HG03378 (cell line): ENCODE results near the gene MDFIC.

ENCODE experiments used
- ATAC-seq: cut with Tn5 transposase; IDR thresholded peaks from one replicate; pipeline ENCODE4 v1.9.1; 2021; ENCODE audit warnings: mild to moderate bottlenecking, moderate library complexity; ENCODE audit not compliant: unreplicated experiment

MDFIC gene

DNA sequence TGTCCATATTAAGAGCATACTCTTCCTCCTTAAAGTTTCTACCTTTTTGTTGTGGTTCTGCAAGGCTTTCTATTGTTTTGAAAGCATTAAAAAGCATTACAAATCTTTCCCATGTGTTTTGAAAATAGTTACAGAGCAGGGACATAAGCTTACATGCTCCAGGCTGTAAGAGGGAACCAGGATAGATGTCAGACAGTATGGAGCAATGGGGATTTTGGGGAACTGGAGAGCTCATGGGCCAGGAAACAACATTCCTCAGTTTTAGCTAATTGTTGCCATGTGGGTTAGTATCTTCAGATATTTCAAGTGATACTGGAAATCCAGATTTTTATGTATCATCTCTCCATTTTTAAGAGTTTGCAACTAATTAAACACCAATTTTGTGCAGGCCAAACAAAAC, 3.5 kb downstream of the MDFIC start:
- ATAC-seq: no peak

DNA sequence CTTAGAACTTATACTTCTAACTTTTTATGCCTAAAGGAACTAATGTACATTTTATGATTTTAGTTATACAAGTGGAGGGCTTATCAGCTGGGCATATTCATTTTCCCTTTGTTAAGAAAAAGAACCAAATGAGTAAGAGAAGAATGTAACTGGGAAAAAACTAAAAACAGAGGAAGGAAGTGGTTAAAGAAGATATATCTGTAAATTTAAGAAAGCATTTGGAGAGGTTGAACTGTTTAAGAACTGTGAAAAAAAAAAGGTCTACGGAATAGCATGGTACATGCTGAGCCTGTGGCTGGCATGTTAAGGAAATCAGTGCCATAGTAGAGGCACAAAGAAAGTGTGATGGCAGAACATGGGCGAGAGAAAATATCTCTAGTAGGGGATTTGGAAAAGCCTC, 6.2 kb downstream of the MDFIC start:
- peak; percentile 15 for ATAC-seq

DNA sequence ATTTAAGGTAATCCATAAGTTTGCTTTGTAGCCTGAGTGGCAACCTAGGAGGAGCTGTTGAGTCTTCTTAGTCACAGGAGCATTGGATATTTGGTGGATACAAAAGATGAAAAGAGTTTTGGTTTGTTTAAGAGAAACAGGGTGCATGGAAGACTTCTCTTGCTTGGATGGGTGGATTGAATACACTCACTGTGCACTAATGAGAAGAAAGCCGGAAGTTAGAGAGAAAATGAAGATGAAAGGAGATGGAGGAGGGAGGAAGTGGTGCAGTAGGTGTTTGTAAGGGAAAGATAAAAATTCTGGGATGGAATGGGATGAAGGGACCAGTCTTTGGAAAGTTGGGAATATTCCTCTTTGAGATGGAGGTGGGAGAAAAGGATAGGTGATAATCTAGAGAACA, 7.7 kb downstream of the MDFIC start:
- ATAC-seq: no peak

DNA sequence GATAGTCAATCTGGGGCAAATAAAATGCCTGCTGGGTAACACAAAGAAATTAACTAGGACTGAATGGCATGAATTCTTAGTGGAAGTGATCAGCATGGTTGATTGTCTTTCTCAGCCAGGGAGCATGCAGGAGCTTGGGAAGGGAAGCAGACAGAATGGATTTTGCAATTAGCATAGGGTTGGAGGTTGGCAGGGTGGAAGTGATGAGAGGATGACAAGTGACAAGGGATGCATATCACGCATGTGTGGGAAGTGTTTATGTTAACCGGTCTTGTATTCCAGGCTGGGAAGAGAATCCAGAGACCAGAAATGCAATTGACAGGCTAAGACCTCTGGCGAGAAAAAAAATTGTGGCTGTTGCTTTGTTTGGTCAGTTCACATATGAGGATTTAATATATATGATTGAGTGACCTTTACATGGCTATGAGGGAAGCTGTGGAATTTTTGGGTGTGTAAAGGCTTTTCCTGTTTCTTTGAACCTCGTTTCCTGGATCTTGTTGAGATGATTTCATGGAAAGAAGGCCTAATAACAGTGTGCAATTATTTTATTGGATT, 8.3 kb downstream of the MDFIC start:
- no peak for ATAC-seq

DNA sequence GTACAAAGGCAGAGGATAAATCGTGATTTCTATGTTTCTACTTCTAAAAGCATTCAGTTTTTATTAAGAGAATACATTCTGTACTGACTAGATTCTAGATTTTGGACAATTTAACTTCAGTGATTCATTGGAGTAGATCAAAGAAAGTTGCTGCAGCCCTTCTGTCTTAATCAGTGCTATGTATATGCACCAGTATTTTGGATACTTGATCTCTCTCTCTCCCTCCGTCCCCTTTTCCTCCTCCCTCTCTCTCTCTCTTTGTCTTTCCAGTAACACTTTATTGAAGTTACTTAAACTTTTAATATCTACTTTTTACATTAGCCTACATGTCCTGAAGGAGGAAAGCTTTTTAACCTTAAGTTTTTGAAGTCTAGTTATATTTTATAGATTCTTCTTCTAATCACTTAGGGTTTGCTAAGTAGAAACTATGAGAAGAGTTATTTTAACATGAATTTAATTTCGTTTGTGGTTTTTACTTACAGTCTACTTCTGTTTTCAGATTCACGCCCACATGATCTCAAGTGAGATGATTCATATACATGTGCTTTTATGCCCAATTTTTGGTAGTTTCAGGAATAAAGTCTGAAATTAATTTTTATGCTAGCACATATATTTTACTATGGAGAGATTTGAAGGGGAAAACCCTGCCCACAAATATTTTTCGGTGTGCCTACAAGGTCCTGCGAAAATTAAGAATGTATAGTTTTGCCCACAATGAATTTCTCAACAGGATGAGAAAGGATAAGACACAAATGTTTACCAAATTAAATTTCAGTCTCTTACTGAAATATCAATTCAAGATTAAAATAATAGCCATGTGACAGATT, 9.1 kb downstream of the MDFIC start:
- peak; percentile 41 for ATAC-seq

DNA sequence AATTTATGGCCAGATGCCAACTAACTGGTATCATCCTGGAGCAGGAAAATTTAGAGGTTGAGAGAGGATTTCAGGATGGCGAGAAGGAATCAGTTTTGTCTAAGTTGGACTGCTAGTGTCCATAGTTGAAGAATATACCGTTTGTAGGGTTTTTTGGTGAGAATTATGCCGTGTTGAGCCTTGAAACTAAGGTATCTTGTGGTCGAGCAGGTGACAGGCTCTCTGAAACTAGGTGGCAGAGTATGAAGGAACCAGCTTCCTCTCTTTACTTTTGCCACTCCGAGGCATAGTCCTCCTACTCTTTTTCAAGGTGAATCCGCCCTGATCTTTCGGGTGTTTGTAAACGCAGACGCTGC, 9.7 kb downstream of the MDFIC start:
- ATAC-seq: peak; percentile 69

DNA sequence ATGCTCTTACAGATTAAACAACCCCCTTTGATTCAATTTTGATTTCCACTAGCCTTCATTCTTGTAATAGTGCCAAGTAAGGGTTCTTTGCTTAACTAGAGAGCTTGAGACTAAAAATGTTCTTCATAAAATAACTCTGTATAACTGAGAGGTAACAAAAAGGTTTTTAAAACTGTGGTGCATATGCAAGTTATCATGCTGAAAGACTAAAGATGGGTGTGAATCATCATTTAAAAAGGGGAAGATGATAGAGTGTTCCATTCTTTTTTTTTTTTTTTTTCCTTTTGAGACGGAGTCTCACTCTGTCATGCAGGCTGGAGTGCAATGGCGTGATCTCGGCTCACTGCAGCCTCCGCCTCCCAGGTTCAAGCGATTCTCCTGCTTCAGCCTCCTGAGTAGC, 11.1 kb downstream of the MDFIC start:
- ATAC-seq: no peak

DNA sequence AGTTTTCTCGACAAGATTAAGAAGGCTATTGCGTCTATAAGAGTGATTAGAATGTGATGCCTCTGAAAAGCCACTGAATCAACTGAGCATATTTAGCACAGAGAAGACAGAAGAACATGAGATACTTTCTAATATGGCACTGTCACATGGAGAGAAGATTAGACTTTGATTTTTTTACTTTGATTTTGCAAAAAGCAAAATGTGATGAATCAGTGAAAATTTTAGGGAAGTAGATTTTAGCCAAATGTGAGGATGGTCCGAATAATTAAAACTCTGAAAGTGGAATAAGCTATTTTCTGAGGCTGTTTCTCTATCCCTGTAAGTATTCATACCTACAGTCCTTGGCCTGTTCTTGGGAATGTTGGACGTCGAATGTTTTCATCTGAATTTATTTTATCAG, 11.8 kb downstream of the MDFIC start:
- ATAC-seq: no peak

DNA sequence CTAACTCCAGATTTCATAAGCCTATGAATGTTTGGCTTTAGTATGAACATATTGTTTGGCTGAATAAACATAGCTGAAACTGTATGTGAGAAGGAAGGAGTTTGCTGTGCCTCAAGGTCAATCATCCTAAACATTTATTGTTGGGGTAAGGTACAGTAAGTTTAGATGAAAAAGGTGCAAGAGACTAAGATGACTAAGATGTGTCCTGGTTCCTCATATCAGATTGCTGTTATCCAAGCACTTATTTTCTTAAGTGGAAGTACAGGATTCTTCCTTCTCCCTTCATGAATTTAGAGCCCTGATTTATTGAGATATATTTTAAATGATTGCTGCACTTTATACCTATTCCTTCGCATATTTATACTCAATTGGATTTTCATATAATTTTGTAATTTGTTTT, 12.2 kb downstream of the MDFIC start:
- ATAC-seq: peak; percentile 19

DNA sequence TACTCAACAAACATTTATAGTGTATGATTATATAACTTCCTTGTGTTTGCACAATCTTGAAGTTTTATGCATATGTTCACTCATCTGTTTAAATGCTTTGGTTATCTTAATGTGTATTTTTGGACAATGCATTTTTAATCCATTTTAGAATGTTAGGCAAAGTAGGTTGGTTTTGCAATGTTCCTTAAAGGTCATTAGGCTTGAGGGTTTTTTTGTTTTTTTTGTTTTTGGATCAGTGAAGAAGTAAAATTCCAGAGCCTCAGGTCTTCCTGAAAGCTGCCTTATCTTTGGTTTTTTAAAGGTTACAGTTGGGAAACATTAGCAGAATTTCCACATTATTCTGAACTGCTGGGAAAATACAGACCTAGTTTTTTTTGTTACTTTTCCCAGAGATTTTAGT, 12.8 kb downstream of the MDFIC start:
- ATAC-seq: no peak

DNA sequence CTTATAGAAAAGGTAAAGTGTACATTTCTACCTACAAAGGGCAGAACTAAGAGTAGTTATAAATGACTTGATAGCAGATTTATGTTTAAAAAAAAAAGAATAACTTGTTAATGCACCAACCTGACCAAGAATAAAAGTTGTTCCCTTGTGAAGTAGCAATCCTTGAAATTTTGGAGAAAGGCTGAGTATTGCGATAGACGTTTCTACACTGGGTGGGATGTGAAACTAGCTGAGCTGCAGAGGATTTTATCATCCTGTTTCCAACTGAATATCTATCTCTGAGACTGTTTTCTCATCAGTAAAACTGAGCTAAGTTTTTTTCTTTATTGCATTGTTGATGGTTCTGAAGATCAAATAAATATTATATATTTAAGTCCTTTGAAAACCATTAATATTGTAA, 14.6 kb downstream of the MDFIC start:
- no peak for ATAC-seq

DNA sequence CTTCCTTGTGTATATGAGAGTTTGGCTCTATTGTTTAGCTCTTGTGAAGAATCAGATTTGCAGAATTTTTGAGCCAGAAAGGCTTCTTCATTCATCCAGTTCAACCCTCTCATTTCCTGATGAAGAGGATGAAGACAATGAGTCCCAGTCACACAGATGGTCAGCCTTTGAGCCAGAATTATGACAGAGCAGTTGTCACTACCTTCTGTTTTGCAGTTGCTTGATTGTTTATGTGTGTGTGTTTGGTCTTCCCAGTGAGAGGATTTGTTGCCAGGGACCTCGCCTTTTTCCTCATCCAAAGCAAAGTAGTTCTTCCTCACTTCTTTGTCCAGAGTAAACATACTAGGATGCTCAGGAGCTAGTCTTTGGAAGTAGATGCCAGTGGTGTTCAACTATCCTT, 15.6 kb downstream of the MDFIC start:
- no peak for ATAC-seq

DNA sequence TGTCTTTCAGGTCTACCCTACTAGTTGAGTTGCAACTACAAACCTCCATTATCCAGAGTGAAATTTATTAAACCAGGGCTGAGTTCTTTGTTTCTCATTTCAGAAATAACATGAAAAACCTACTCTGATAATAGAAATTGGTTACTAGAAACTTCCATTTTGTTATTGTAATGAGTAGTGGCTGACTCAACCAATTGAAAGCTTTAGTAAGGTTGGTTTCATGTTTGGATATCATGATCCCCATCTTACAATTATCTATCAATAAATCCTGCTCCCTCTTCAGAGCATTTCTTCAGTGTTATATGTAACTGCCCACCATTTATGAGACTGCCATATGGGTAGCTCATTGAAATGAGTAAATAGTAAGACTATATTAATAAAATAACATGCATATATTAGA, 16.9 kb downstream of the MDFIC start:
- no peak for ATAC-seq

DNA sequence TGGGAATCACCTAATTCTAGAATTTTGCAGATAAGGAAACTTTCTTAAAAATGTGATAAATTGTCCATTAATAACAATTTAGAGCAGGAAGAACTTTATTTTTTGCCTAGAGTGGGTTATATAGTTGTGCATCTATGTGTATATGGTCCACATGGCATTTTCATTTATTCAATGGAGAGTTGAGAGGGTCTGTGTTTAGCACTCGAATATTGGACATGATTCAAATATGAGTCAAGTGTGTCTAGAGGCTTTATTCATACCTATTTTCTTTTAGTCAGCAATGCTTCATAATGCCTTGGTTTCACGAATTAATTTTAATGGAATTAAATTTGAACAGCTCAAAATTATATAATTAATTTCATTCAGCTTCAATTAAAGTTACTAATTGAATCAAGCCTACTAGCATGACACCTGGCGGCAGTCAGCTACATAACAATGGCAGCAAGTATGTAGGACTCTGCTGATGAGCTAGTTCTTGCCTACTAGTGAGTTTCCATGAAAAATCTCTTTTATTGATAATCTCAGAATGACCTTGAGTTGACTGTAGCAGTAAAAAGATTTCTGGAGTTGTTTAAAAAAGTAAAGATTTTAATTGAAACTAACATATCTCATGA, 17.7 kb downstream of the MDFIC start:
- peak; percentile 42 for ATAC-seq

DNA sequence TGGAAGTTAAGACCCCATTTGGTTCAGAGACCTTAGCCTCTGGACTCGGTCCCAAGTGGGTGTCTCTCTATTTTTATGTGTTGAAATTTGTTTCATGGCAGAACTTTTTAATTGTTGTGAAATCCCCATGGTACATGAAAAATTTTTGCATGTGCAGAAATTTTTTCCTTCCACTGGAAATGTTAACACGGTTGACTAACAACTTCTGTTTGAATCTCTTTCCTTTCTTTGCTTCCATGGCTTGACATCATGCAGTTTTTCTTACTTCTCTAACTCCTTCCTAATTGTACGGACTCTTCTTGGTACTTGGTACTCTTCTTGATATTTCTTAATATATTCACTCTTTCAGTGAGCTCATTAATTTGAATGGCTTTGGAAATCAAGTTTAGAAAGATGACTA, 18.3 kb downstream of the MDFIC start:
- no peak for ATAC-seq

DNA sequence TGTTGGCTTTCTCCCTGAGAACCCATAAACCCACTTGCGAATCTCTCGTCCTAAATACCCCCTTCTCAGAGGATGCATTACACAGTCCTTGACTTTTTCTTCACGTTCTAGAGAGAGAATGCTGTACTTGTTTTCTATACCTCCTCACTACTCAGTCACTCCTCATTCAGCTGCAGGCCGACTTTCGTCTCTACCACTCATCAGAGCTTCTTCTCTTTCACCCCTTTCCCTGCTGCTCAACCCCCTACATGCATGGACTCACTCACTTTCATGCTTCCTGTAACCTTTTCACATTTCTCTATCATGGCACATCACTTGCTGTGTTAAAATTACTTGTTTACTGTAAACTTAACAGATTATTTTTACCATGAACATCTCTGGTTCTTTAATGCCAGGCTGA, 19.8 kb downstream of the MDFIC start:
- ATAC-seq: peak; percentile 39

DNA sequence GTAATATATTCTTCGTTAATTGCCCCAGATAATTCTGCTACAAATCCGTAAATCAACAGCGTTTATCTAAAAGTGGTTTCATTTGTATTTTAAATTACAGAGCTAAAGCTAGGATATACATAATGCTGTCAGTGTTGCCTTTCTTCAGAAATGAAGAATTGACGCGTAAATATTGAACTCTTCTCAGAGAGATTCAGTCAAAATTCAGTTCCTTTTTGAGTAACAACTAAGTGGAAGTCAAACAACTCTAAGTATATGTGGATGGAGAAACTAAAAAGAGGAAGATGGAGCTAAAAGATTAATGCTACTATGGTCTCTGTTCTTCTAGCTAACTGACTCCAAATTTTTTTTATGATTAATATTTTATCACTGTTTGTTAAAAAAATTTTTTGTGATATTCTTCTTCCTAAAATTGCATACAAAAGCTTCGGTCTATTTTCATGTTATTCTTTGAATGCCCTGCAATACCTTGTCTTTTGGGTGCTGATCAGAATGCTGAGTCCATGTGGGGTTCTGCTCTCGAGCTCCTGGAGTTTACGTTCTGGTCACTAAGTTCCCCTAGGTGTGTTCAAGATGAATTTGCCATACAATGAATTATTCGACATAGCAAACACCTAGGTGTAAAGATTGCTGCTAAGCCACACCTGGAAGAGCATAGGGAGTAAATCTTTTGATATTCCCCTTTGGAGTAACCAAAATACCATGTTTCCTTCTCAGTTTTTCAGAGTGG, 20.7 kb downstream of the MDFIC start:
- ATAC-seq: peak; percentile 58

DNA sequence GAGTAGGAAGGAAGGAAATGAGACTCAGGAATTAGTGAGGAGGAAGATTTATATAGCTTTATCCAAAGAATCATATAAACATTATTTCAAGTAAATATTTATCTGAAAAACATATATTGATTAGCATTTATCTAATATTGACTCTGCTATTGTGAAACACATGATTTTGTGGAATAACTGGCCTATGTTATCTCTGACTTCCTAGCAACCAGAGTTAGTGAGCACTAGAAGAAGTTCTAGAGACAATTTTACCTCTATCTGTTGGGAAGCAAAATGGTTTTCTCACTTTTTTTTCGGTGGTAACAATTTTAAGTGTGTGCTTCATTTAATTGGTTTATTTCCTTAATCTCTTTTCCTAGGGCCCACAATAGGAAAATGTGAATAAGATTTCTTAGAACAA, 21.6 kb downstream of the MDFIC start:
- no peak for ATAC-seq

DNA sequence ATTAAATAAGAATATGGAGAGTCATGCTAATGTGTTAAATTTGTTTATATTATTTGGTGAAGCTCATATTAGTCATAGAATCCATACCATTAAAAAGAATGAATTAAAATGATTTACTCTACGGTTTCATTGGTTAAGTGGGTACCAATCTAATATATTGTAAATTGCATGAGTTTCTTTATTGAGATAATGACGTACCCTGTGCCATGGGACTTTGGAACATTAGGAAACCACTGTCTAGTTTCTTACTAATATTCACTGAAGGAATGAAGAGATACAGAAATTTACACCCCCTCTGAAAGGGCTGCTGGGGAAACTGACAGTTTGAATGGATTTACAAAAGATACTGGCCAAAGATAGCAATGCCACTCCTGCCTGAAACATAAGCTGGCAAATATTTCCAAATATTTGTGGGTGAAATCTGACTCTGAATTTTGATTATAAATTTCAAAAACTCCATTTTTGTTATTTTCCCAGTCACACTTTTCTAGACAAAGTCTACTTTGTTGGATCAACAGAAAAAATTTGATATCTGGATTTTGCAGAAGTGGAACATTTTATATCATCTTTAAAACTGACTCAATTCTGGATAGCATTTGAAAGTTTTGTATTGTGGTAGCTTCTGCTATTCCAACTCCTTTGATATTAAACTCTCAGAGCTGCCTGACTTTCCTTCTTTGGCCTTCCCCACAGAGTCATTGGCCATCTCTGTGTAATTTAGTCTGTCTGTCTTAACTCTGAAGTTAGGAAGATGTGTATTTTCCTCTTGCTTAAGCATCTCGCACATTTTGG, 22.3 kb downstream of the MDFIC start:
- no peak for ATAC-seq

DNA sequence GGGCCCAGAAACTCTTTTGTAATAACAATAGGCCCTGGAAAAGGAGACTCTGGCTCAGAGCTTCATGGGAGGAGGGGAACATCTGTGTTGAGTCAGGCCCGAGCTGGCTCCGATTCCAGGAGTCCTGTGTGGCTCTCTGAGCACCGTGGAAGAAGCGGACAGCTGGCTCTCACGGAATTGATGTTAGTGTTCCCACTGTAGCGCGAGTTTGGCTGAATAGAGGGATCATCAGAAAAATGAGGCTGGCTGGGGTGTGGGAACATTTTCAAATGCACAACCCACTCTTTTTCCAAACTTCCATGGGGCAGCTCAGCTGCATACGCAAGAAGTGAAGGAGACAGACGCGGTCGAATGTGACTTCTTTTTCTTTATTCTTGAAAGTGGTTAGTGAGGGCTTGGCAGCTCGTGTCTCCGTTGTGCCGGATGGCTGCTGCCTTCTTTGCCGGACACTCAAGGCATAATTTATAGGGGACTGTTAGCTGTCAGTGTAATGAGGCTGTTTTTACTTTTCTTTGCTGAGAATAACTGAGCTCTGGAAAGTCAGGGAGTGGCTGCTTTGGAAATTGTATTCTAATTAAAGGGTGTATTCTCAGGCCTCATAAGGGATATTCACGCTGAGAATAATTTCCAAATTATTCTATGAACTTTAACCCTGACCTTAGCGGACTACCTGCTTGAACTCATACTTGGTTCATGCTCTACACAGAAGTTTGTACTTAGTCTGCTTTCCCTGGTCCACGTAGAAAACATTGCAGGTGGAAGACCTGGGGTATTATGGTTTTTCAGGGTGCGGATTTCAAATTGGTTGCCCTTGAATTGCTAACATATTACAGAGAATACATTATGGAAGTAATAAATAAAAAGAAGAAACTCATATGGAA, 23.1 kb downstream of the MDFIC start:
- ATAC-seq: no peak
